HG02981 (cell line): Measurements from ENCODE around the gene CSF1R.
"Not testable (repeated sequence)": the region's sequence is repeated elsewhere in the genome, so short reads cannot be mapped to it uniquely, and the experiment has no call there.

Experiments used
- ATAC-seq: cut with Tn5 transposase; IDR thresholded peaks from one replicate; pipeline ENCODE4 v1.9.1; 2021; ENCODE audit warnings: mild to moderate bottlenecking, moderate library complexity; ENCODE audit not compliant: unreplicated experiment

CSF1R gene

GRCh38 chr5:150057511-150057910, 28.8 kb downstream of the CSF1R start:
- no peak for ATAC-seq

GRCh38 chr5:150057052-150057451, 29.3 kb downstream of the CSF1R start:
- ATAC-seq: no peak

DNA sequence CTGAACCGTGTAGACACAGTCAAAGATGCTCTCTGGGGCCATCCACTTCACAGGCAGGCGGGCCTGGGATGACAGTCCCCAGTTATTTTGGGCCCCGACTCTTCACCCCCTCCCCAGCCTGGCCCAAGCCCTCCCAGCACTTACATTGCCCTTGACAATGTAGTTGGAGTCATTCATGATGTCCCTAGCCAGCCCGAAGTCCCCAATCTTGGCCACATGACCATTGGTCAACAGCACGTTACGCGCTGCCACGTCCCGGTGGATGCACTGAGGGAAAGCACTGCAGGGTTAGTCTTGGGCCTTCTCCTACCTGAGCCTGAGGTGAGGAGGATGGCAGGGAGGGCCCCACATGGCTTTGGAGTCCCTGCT, 30.3 kb downstream of the CSF1R start:
- ATAC-seq: no peak

DNA sequence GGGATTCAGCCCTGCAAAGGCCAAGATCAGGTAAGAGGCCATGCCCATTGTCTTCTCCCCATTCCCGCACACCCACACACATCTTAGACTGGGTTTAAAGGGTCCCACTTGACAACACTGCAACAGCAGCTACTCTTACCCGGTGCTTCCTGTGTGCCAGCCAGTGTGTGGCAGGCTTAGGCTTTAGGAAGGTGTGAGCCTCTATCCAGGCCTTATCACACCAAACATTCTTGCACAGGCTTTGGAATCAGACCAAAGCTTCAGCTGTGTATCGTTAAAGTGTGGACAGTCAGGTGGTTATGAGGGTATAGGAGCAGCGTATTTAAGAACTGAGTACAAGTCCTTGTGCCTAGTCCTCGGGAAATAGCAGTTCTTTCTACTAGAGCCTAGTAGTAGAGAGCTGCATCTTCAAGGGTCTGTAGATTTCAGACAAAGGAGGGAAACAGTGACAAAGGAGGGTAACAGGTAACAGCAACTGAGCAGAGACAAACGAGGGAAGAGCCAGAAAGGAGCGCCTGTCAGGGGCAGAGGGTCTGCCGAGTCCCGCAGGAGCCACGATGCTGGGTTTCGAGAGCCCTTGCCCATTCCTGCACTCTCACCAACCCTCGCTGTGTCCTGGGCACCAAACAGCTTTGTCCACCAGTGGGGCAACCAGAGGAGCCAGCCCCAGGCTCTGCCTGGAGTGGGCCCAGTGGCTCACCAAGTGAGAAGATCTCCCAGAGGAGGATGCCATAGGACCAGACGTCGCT, 30.9 kb downstream of the CSF1R start:
- ATAC-seq: no peak

- ATAC-seq: no peak
These were observed 31.8 kb downstream of the CSF1R start for GRCh38 chr5:150054569-150054968.

GRCh38 chr5:150053713-150054392, 32.5 kb downstream of the CSF1R start:
- ATAC-seq: no peak

DNA sequence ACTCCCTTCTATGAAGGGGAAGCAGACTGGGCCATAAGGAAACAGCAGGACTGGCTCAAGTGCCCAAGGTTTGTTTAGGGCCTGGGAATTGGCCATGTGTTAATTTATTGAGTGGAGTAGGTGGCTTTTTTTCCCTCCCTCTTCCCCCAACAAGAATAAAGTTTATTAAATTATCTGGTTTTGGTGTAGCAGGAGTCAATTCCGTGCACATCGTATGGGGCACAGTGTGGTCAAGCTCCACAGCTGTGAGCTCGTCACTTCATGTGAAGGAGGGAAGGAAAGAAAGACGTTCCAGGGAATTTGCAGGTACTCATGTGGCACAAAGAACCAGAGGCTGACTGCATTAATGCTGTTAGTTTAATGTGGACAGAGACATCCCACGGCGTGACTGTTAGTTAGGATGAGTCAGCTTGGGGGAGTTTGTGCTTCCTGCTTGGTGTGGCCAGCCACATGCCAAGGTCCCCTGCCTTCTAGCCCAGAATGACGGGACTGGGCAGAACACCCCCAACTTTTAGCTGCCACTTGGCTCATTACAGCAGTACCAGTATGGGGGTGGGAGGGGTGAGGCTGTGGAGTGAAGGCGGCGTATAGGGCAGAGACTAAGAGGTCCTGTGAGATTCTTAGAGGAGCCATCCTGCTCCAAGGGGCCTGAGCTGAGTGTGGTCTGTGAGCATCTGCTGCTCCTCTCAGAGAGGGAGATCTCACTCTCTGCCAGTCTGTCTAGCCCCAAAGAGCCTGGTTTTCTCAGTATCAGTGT, 33.2 kb downstream of the CSF1R start:
- ATAC-seq: no peak

DNA sequence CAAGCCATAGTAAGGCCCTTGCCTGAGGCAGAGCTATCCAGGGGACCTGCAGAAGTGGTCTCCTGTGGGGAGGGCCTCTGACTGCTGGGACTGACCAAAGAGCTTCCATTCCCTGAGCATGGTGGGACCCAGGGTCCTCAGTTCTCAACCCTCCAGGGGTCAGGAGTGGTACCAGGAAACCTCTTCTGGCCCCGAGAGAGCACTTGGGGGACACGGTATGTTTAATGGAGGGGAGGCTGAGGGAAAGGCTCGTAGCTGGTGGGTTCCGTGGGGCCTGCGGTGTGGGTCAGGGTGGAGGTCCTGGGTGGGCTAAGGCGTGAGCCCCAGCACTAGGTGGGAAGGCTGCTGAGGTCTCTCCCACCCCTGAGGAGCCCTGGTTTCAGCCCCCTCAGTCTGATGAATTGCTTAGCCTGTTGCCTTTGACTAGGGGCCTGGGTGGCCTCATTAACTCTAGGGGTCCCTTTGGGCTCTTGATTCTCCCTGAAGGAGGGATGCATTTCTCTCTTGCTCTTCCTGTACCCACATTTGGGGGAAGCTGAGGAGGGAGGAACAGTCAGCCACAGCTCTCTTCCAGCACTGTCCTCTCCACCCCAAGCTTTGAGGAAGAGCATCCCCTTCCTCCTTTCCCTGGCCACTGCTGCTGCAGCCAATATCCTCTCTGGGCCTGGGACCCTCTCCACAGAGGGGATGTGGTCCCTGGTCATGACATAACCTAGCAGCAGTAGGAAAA, 34.0 kb downstream of the CSF1R start:
- ATAC-seq: no peak

DNA sequence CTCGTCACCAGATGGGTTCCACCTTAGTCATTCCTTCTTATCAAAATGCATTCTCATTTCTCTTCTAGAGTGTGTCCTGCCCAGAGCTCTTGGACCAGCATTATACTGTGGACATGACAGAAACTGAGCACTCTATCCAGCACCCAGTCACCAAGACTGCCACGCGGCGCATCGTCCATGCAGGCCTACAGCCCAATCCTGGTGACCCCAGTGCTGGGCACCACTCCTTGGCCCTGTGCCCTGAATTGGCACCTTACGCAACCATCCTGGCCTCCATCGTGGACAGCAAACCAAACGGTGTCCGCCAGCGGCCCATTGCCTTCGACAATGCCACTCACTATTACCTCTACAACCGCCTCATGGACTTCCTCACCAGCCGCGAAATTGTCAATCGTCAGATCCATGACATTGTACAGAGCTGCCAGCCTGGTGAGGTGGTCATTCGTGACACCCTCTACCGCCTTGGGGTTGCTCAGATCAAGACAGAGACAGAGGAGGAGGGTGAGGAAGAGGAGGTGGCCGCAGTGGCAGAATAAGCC, 34.6 kb downstream of the CSF1R start:
- ATAC-seq: no peak

GRCh38 chr5:150050172-150050811, 36.1 kb downstream of the CSF1R start:
- ATAC-seq: not testable (repeated sequence)

DNA sequence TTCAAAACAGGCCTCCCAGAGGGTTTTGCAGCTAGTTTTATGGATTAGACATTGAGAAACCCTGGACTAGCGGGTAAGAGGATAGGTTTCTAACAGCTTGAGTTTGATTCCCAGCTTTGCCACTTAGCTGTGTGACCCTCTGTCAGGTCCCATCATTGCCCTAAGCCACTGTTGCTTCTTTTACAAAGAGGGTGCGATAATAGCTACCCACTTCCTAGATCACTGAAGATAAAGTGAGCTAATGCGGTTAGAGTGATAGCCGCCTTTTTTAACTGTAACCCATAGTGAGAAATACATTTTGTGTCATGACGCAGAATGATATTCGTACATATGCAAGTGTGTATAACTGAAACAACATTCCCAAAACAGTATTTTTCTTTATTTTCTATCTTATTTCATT, 40.3 kb downstream of the CSF1R start:
- ATAC-seq: no peak

- no peak for ATAC-seq
These were observed 40.8 kb downstream of the CSF1R start for GRCh38 chr5:150045549-150045948.

DNA sequence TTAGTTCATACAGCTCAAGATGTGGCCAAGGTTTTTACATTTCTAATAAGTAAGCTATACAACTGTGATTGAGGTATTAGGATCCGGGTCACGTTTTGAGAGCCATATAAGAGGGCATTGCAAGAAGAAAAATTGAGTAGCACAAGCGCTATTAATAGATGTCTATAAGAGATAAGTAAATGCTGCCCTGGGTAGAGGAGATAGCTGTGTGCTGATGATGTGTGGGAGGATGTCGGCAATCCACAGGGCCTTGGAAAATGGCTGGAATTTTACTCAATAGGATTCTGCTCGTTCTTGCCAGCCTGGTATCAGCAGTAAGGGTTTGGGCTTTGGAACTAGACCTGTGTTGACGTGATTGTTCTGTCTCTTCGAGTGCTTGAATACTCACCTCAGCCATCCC, 41.6 kb downstream of the CSF1R start:
- no peak for ATAC-seq

GRCh38 chr5:150044329-150044681, 42.0 kb downstream of the CSF1R start:
- no peak for ATAC-seq

DNA sequence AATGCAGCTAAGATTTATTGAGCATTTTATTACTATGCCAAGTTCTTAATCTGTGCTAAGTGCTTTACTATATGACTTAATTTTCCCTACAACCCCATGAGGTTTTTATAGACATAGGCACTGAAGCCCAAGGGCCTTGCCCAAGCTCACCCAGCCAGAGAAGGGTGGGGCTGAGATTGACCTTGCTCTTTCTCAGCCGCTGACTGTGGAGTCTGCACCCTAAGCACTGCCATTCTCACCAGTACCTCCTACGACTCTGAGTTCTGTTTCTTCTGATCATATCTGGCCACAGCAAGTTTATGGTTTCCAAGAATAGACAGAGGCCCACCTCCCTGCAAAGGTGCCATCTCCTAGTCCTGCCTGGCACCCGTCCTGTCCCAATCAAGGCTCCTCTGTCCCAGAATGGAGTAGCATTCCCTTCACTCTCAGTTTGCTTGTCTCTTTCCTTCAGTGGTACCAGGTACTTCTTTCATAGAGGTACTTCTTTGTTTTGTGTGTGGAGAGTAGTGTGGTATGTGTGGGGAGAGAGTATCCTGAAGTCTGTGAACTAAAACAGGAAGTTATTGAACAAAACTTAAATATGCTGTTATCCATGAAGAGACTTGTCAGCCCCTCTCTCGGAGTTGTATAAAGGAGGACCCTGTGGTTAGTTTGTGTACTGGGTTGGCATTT, 42.6 kb downstream of the CSF1R start:
- no peak for ATAC-seq

DNA sequence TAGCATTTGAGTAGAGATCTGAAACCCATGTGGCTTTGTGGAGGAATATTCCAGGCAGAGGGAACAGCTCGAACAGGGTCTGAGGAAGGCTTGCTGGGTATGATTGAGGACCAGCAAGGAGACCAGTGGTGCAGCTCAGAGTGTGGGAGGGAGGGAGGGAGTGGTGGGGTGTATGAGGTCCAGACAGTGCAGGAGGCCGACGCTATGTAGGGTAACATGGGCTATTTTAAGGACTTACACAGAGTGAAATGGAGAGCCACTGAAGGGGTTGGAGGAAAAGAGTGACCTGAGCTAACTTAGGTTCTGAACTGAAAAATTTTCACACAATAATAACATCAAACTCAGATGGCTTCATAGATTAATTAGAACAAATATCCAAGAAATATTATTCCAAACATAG, 43.9 kb downstream of the CSF1R start:
- no peak for ATAC-seq

- ATAC-seq: no peak
These were observed 47.8 kb downstream of the CSF1R start for GRCh38 chr5:150038547-150038946.

- no peak for ATAC-seq
These were observed 49.8 kb downstream of the CSF1R start for GRCh38 chr5:150036513-150036912.

DNA sequence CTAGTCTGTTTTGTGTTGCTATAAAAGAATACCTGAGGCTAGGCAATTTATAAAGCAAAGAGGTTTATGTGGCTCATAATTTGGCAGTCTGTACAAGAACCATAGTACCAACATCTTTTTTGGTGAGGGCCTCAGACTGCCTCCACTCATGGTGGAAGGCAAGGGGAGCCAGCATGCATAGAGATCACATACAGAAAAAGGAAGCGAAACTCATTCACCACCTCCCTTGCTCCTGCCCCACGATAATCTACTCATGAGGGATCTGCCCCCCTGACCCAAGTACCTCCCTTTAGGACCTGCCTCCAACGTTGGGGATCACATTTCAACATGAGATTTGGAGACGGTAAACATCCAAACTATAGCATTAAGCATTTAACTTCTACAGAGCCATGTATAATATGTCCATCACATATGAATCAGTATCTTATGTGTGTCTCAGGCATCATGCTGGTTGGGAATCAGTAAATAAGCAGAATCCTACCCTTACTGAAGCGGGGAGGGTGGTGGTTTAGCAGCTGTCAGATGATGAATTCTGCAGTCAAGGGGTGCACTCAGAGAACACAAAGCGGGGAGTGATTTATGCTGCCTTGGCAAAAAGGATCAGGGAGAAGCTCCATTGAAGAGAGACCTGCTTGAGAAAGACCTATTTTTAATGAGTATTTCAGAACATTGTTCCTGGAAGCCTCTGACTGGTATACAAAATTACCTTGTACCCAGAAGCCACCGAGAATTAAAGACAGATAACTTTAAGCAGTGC, 51.0 kb downstream of the CSF1R start:
- peak; percentile 95 for ATAC-seq
